ENCODE data around the gene TBX2.

The TBX2 gene

DNA sequence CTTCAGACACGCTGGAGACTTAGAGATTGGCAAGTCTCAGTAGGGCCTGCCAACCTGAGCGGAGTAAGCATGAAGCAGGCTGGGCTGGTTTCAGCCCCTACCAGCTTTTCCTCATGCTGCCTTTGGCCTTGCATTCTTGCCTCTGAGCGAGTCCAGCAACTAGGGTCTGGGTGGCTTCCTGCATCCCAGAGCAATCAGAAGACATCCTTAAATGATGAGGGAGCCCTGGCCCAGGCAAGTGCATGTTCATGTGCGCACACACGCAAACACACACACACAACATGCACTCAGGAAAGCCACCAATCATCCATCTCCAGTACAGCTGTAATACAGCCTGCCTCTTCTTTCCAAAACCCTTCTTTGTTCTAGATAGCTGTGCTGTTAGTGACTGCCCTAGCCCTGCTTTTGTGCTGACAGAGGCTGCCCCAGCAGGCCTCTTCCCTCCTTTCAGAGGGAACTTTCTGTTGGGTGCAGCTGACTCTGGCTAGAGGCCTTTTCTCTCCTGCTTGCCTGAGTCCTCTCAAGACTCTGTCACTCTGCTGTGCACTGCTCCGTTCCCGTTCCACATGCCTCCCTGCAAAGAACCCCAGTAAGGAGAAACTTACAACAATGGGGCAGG lies 30.7 kb upstream of the TBX2 start:
- DNase-seq (ENCODE audit: low read depth): no peak
- H3K4me3 ChIP-seq (ENCODE audit: low read depth, low read length): no peak overlapping the region
- in situ Hi-C loops (cut with HindIII; ENCODE audit: low sequenced_read_pairs): loop anchor here (5.0 kb wide), 1 partner anchor 42 kb away; no protein-coding TSS in a partner anchor
- TF ChIP-seq, protein P1, sequence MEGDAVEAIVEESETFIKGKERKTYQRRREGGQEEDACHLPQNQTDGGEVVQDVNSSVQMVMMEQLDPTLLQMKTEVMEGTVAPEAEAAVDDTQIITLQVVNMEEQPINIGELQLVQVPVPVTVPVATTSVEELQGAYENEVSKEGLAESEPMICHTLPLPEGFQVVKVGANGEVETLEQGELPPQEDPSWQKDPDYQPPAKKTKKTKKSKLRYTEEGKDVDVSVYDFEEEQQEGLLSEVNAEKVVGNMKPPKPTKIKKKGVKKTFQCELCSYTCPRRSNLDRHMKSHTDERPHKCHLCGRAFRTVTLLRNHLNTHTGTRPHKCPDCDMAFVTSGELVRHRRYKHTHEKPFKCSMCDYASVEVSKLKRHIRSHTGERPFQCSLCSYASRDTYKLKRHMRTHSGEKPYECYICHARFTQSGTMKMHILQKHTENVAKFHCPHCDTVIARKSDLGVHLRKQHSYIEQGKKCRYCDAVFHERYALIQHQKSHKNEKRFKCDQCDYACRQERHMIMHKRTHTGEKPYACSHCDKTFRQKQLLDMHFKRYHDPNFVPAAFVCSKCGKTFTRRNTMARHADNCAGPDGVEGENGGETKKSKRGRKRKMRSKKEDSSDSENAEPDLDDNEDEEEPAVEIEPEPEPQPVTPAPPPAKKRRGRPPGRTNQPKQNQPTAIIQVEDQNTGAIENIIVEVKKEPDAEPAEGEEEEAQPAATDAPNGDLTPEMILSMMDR (IDR thresholded peaks at IDR 0.05; ENCODE audit: low read depth, low read length, missing control alignments): no peak

- in situ Hi-C loops (cut with HindIII; ENCODE audit: low sequenced_read_pairs): loop anchor here (5.0 kb wide), 1 partner anchor 42 kb away; no protein-coding TSS in a partner anchor
These were observed 29.9 kb upstream of the TBX2 start for GRCh38 chr17:61369751-61370150.

DNA sequence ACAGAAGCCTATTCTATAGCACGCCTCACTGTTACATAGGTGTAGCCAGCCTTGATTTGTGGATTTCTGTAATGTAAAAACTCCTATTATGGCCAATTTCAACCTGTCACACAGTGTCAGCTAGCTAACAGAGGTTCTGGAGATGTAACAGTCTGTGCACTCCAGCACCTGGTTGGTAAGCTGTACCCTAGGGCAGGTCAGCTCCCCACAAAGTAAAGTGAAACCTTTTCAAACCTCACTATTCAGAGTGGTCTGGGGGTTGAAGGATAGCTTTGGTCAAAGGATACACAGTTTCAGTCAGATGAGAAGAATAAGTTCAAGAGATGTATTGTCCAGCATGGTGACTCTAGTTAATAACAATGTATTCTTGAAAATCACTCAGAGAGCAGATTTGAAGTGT lies 28.5 kb upstream of the TBX2 start:
- no peak for DNase-seq (ENCODE audit: low read depth)
- H3K4me3 ChIP-seq (ENCODE audit: low read depth, low read length): no peak overlapping the region
- in situ Hi-C loops (cut with HindIII; ENCODE audit: low sequenced_read_pairs): no loop called here
- TF ChIP-seq, protein P1 (IDR thresholded peaks at IDR 0.05; ENCODE audit: low read depth, low read length, missing control alignments): no peak

More at GRCh38 chr17:61369751-61370150, 29.9 kb upstream of the TBX2 start:
- DNase-seq (ENCODE audit: low read depth): no peak
- no peak overlapping the region for H3K4me3 ChIP-seq (ENCODE audit: low read depth, low read length)
- TF ChIP-seq, protein P1 (IDR thresholded peaks at IDR 0.05; ENCODE audit: low read depth, low read length, missing control alignments): no peak

GRCh38 chr17:61371606-61372005 lies 28.0 kb upstream of the TBX2 start:
- no peak overlapping the region for H3K4me3 ChIP-seq (ENCODE audit: low read depth, low read length)
- in situ Hi-C loops (cut with HindIII; ENCODE audit: low sequenced_read_pairs): no loop called here
- TF ChIP-seq, protein P1 (IDR thresholded peaks at IDR 0.05; ENCODE audit: low read depth, low read length, missing control alignments): no peak
- no peak for DNase-seq (ENCODE audit: low read depth)

DNA sequence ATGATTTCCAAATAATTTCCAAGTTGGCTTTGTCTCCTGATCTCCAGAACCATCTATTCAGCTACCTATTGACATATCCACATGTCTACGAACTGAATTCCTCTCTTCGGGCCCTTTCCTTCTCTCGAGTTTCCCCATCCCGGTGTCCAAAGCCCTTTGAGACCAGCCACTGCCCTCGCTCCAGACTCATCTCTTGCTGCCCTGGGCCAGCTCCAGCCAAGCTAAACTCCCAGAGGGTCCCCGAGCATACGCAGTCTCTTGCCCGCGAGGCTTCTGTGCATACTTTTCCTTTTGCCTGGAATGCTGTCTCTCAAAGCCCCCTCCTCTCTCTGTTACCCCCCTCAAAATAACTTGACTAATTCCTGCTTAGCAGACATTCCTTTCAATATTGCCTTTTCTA lies 27.2 kb upstream of the TBX2 start:
- no peak overlapping the region for H3K4me3 ChIP-seq (ENCODE audit: low read depth, low read length)
- TF ChIP-seq, protein P1 (IDR thresholded peaks at IDR 0.05; ENCODE audit: low read depth, low read length, missing control alignments): no peak
- in situ Hi-C loops (cut with HindIII; ENCODE audit: low sequenced_read_pairs): no loop called here

DNA sequence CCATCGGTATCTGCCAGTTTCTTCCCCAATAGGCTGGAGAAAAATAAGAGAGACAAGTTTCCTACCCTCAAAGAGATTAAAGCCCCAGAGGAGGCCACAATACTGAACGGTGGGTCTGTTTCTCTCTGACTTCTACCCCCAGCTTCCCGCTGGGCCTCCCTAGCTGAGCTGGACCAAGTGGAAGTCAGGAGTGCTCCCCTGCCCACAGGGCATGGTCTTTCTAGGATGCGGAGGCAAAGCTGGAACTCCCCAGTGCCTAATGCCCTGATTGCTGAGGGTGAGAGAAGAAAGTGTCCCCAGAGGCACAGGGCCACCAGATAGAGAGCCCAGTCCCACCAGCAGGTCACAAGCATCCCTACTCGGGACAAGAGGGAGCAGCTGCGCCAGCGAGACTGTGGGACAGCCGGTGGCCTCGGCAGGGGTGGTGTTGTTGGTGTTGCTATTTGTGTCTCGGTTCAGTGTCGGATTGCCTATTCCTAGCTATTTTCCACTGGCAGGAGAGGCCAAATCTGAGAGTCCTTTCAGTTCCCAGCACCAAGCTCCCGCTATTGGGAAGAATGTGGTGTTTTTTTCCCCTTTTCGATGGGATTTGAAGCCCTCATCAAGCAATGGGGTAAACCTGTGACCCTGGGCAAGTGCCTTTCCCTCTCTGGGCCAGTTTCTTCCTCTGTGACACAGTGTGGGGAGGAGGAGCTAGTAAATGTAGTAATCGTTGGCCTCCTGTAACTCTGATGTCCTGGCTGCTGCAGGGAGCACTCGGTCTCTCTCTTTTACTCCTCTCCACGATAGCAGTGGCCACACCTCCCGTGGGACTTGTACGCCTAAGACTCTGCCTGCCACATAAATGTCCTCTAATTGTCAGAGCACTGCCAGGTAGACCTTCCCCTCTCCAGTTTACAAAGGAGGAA lies 22.5 kb upstream of the TBX2 start:
- TF ChIP-seq, protein P1 (IDR thresholded peaks at IDR 0.05; ENCODE audit: low read depth, low read length, missing control alignments): no peak
- no peak overlapping the region for H3K4me3 ChIP-seq (ENCODE audit: low read depth, low read length)
- in situ Hi-C loops (cut with HindIII; ENCODE audit: low sequenced_read_pairs): no loop called here
- DNase-seq (ENCODE audit: low read depth): no peak

More for the DNA sequence above, 27.2 kb upstream of the TBX2 start:
- DNase-seq (ENCODE audit: low read depth): no peak

Measured in astrocyte of the cerebellum (primary cell).